SK-N-SH treated with all-trans-retinoic acid at 6 μM for 48 hours (cell line): ENCODE results near the gene IFT43.

Source experiments
- ARNTL ChIP-seq: fragments of 450-650 bp; formaldehyde crosslinking; IDR thresholded peaks from 2 replicates; pipeline ENCODE4 v1.5.0; 2020; ENCODE audit warnings: low read depth, mild to moderate bottlenecking, moderate library complexity, borderline replicate concordance
- CREB5 ChIP-seq: fragments of 250-450 bp; sonication (Bioruptor Pico); IDR thresholded peaks from 2 replicates; pipeline ENCODE4 v1.5.1; 2020; ENCODE audit warnings: low read depth, mild to moderate bottlenecking, moderate library complexity
- ISL1 ChIP-seq: fragments of 250-450 bp; sonication (Bioruptor Pico); IDR thresholded peaks from 2 replicates; pipeline ENCODE4 v2.1.2; 2022; ENCODE audit warnings: mild to moderate bottlenecking, moderate library complexity
- POU6F1 ChIP-seq: fragments of 250-450 bp; sonication (Bioruptor Pico); IDR thresholded peaks from 2 replicates; pipeline ENCODE4 v1.8.0; 2021; ENCODE audit warnings: low read depth, mild to moderate bottlenecking, moderate library complexity, borderline replicate concordance
- ZNF8 ChIP-seq: fragments of 450-650 bp; formaldehyde crosslinking; IDR thresholded peaks from 2 replicates; pipeline ENCODE4 v1.5.0; 2020; ENCODE audit warnings: mild to moderate bottlenecking, moderate library complexity

GRCh38 chr14:75967866-75968265 is 17.7 kb upstream of the IFT43 start:
- TF ChIP-seq ISL1 (CRISPR knock-in tag), result no peak
- no peak for TF ChIP-seq ZNF8 (CRISPR knock-in tag)
- TF ChIP-seq ARNTL (CRISPR knock-in tag), result no peak
- no peak for TF ChIP-seq CREB5 (CRISPR knock-in tag)
- TF ChIP-seq POU6F1 (CRISPR knock-in tag), result no peak
